ENCODE measurements around the gene PC.
"Not testable (repeated sequence)": the region's sequence is repeated elsewhere in the genome, so short reads cannot be mapped to it uniquely, and the experiment has no call there.

The PC gene

GRCh38 chr11:66962801-66963200 lies 4.6 kb upstream of the PC start:
- no peak overlapping the region for H3K27ac ChIP-seq (ENCODE audit: poor library complexity, severe bottlenecking)
- H3K9me3 ChIP-seq (ENCODE audit: severe bottlenecking) = no peaks in the 10 kb centered on the region
- no peak overlapping the region for H3K4me3 ChIP-seq (ENCODE audit: severe bottlenecking)
- DNase-seq (ENCODE audit: low spot score) (peak; percentile 8), ATAC-seq (ENCODE audit: low read depth) (no peak)
- no peak for TF ChIP-seq CTCF (IDR thresholded peaks at IDR 0.05; ENCODE audit: poor library complexity, severe bottlenecking)
- peaks cover 18% of the 10 kb centered on the region for H3K4me1 ChIP-seq (ENCODE audit: insufficient read depth, poor library complexity, severe bottlenecking)
- no peaks in the 10 kb centered on the region for H3K27me3 ChIP-seq (ENCODE audit: insufficient read depth, poor library complexity, severe bottlenecking)
- no peaks in the 10 kb centered on the region for H3K36me3 ChIP-seq (ENCODE audit: low read depth)

- Histone ChIP-seq H3K4me3 (ENCODE audit: severe bottlenecking) (no peak overlapping the region), H3K27me3 (ENCODE audit: insufficient read depth, poor library complexity, severe bottlenecking) (no peaks in the 10 kb centered on the region), H3K27ac (ENCODE audit: poor library complexity, severe bottlenecking) (no peak overlapping the region), H3K9me3 (ENCODE audit: severe bottlenecking) (no peaks in the 10 kb centered on the region), H3K4me1 (ENCODE audit: insufficient read depth, poor library complexity, severe bottlenecking) (peaks cover 16% of the 10 kb centered on the region), H3K36me3 (ENCODE audit: low read depth) (no peaks in the 10 kb centered on the region)
- no peak for DNase-seq (ENCODE audit: low spot score)
- no peak for ATAC-seq (ENCODE audit: low read depth)
- TF ChIP-seq CTCF (IDR thresholded peaks at IDR 0.05; ENCODE audit: poor library complexity, severe bottlenecking) = no peak
Observed at GRCh38 chr11:66962247-66962646, 4.1 kb upstream of the PC start.

- DNase-seq (ENCODE audit: low spot score); H3K4me3 ChIP-seq (ENCODE audit: severe bottlenecking); H3K9me3 ChIP-seq (ENCODE audit: severe bottlenecking); H3K27ac ChIP-seq (ENCODE audit: poor library complexity, severe bottlenecking); H3K27me3 ChIP-seq (ENCODE audit: insufficient read depth, poor library complexity, severe bottlenecking); H3K36me3 ChIP-seq (ENCODE audit: low read depth); ATAC-seq (ENCODE audit: low read depth): not testable (repeated sequence)
- peaks cover 19% of the 10 kb centered on the region for H3K4me1 ChIP-seq (ENCODE audit: insufficient read depth, poor library complexity, severe bottlenecking)
Observed at GRCh38 chr11:66961691-66962213, 3.6 kb upstream of the PC start.

- DNase-seq (ENCODE audit: low spot score) (no peak), ATAC-seq (ENCODE audit: low read depth) (no peak)
- no peaks in the 10 kb centered on the region for H3K27me3 ChIP-seq (ENCODE audit: insufficient read depth, poor library complexity, severe bottlenecking)
- peaks cover 21% of the 10 kb centered on the region for H3K4me1 ChIP-seq (ENCODE audit: insufficient read depth, poor library complexity, severe bottlenecking)
- H3K27ac ChIP-seq (ENCODE audit: poor library complexity, severe bottlenecking) = peak overlapping the region; percentile 24
- H3K36me3 ChIP-seq (ENCODE audit: low read depth) = no peaks in the 10 kb centered on the region
- TF ChIP-seq CTCF (IDR thresholded peaks at IDR 0.05; ENCODE audit: poor library complexity, severe bottlenecking) = no peak
- H3K9me3 ChIP-seq (ENCODE audit: severe bottlenecking) = no peaks in the 10 kb centered on the region
- H3K4me3 ChIP-seq (ENCODE audit: severe bottlenecking) = peak overlapping the region; percentile 5
Observed at GRCh38 chr11:66958956-66959274, 732 bp upstream of the PC start.

GRCh38 chr11:66957971-66958231 lies 282 bp downstream of the PC start:
- no peak for DNase-seq (ENCODE audit: low spot score)
- peak; percentile 10 for ATAC-seq (ENCODE audit: low read depth)
- no peaks in the 10 kb centered on the region for H3K9me3 ChIP-seq (ENCODE audit: severe bottlenecking)
- TF ChIP-seq CTCF (IDR thresholded peaks at IDR 0.05; ENCODE audit: poor library complexity, severe bottlenecking) = no peak
- H3K4me1 ChIP-seq (ENCODE audit: insufficient read depth, poor library complexity, severe bottlenecking) = peaks cover 21% of the 10 kb centered on the region
- peak overlapping the region; percentile 16 for H3K27ac ChIP-seq (ENCODE audit: poor library complexity, severe bottlenecking)
- peak overlapping the region; percentile 63 for H3K4me3 ChIP-seq (ENCODE audit: severe bottlenecking)
- H3K36me3 ChIP-seq (ENCODE audit: low read depth) = no peaks in the 10 kb centered on the region
- no peaks in the 10 kb centered on the region for H3K27me3 ChIP-seq (ENCODE audit: insufficient read depth, poor library complexity, severe bottlenecking)
